ENCODE data around the gene PDYN. TPM values are rescaled to one million over a fixed set of nuclear protein-coding genes. Genes with fewer than 3 reads are reported as not detected.

PDYN gene
- total RNA-seq, 1 donor from 2014 or later, result not detected

GRCh38 chr20:1942486-1943274 is 51.2 kb downstream of the PDYN start:
- H3K36me3 Mint-ChIP-seq (ENCODE audit: insufficient read depth), result peaks cover 2% of the 10 kb centered on the region
- DNase-seq (ENCODE audit: low spot score, unreplicated experiment), result no peak
- peaks cover 65% of the 10 kb centered on the region for H3K27me3 Mint-ChIP-seq
- H3K9me3 Mint-ChIP-seq (ENCODE audit: low read depth), result no peaks in the 10 kb centered on the region
- no peak overlapping the region for H3K4me3 Mint-ChIP-seq (ENCODE audit: low read depth)
- TF ChIP-seq, protein P1, sequence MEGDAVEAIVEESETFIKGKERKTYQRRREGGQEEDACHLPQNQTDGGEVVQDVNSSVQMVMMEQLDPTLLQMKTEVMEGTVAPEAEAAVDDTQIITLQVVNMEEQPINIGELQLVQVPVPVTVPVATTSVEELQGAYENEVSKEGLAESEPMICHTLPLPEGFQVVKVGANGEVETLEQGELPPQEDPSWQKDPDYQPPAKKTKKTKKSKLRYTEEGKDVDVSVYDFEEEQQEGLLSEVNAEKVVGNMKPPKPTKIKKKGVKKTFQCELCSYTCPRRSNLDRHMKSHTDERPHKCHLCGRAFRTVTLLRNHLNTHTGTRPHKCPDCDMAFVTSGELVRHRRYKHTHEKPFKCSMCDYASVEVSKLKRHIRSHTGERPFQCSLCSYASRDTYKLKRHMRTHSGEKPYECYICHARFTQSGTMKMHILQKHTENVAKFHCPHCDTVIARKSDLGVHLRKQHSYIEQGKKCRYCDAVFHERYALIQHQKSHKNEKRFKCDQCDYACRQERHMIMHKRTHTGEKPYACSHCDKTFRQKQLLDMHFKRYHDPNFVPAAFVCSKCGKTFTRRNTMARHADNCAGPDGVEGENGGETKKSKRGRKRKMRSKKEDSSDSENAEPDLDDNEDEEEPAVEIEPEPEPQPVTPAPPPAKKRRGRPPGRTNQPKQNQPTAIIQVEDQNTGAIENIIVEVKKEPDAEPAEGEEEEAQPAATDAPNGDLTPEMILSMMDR (IDR thresholded peaks at IDR 0.05; ENCODE audit: unreplicated experiment), result no peak
- H3K27ac Mint-ChIP-seq, result no peak overlapping the region
- peaks cover 5% of the 10 kb centered on the region for H3K4me1 Mint-ChIP-seq (ENCODE audit: low read depth)

DNA sequence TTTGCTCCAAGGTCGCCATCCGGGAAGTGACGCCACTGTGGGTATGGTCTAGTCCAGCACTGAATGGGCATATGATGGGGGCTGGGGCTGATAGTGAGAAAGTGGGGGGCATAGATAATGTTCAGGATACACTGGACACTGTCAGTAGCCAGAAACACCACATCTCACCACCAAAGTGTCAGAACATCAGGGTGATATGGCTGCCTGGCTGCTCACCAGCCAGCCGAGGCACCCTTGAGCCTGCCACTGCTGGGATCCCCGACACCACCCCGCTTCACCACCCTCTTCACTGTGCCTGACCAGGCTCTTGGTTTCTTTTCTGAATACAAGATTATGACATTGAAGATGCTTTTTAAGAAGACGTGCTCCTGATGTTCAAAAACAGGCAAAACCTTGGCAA is 51.8 kb downstream of the PDYN start:
- H3K27ac Mint-ChIP-seq, result no peak overlapping the region
- peaks cover 59% of the 10 kb centered on the region for H3K27me3 Mint-ChIP-seq
- peaks cover 5% of the 10 kb centered on the region for H3K4me1 Mint-ChIP-seq (ENCODE audit: low read depth)
- no peak overlapping the region for H3K4me3 Mint-ChIP-seq (ENCODE audit: low read depth)
- no peak for DNase-seq (ENCODE audit: low spot score, unreplicated experiment)
- TF ChIP-seq, protein P1 (IDR thresholded peaks at IDR 0.05; ENCODE audit: unreplicated experiment), result no peak
- H3K9me3 Mint-ChIP-seq (ENCODE audit: low read depth), result no peaks in the 10 kb centered on the region
- peaks cover 2% of the 10 kb centered on the region for H3K36me3 Mint-ChIP-seq (ENCODE audit: insufficient read depth)

DNA sequence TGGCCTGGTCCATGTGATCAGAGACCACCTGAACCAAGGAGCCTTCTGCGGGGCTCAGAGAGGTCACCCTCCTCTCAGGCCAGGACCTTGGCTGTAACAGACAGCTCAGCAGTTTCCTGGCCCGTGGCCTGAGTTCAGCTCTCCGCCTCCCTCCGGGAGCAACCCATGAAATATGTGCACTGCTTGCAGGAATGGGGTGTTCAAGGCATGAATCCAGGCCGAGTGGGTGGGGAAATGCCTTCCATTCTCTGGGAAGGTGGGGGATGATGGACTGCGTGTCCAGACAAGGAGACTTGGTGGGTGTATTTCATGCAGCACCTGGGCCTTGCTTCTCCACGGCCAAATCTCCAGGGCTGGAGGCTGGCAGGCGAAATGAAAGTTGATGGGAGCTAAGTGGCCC is 52.6 kb downstream of the PDYN start:
- Mint-ChIP-seq H3K27ac (no peak overlapping the region), H3K4me3 (ENCODE audit: low read depth) (no peak overlapping the region), H3K36me3 (ENCODE audit: insufficient read depth) (peaks cover 2% of the 10 kb centered on the region), H3K4me1 (ENCODE audit: low read depth) (peaks cover 1% of the 10 kb centered on the region), H3K27me3 (peaks cover 52% of the 10 kb centered on the region), H3K9me3 (ENCODE audit: low read depth) (no peaks in the 10 kb centered on the region)
- no peak for DNase-seq (ENCODE audit: low spot score, unreplicated experiment)
- TF ChIP-seq, protein P1 (IDR thresholded peaks at IDR 0.05; ENCODE audit: unreplicated experiment), result no peak

DNA sequence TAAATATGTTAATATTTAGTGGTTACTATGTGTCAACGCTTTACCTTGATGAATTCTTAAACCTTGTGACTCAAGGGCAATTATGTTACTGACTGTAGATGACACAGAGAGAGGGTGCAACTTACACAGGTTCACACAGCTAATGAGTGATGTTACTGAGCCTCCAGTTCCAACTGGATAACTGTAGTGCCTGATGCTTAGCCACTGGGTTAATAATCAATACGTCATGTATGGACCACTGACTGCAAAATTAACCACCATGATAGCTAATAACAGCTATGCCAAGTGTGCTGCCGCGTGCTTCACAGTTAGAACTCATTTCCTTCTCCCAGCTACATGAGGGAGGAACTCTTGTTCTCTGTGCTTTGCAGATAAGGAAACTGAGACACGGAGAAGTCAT is 53.3 kb downstream of the PDYN start:
- peaks cover 45% of the 10 kb centered on the region for H3K27me3 Mint-ChIP-seq
- H3K4me1 Mint-ChIP-seq (ENCODE audit: low read depth), result peaks cover 8% of the 10 kb centered on the region
- no peak overlapping the region for H3K4me3 Mint-ChIP-seq (ENCODE audit: low read depth)
- peaks cover 2% of the 10 kb centered on the region for H3K36me3 Mint-ChIP-seq (ENCODE audit: insufficient read depth)
- H3K27ac Mint-ChIP-seq, result no peak overlapping the region
- DNase-seq (ENCODE audit: low spot score, unreplicated experiment), result no peak
- TF ChIP-seq, protein P1 (IDR thresholded peaks at IDR 0.05; ENCODE audit: unreplicated experiment), result no peak
- H3K9me3 Mint-ChIP-seq (ENCODE audit: low read depth), result no peaks in the 10 kb centered on the region

DNA sequence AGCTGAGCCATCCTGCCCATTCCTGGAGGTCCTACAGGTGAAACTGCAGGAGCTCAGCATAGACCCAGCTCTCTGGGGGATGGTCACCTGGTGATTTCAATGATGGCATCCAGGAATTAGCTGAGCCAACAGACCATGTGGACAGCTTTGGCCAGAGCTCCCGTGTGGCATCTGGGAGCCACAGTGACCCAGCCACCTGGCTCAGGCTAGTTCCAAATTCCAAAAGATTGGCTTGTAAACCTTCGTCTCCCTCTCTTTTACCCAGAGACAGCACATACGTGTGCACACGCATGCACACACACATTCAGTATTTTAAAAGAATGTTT is 54.6 kb downstream of the PDYN start:
- peaks cover 2% of the 10 kb centered on the region for H3K36me3 Mint-ChIP-seq (ENCODE audit: insufficient read depth)
- no peak overlapping the region for H3K4me3 Mint-ChIP-seq (ENCODE audit: low read depth)
- H3K27me3 Mint-ChIP-seq, result peaks cover 34% of the 10 kb centered on the region
- no peaks in the 10 kb centered on the region for H3K9me3 Mint-ChIP-seq (ENCODE audit: low read depth)
- TF ChIP-seq, protein P1 (IDR thresholded peaks at IDR 0.05; ENCODE audit: unreplicated experiment), result no peak
- no peak overlapping the region for H3K27ac Mint-ChIP-seq
- H3K4me1 Mint-ChIP-seq (ENCODE audit: low read depth), result peaks cover 11% of the 10 kb centered on the region
- DNase-seq (ENCODE audit: low spot score, unreplicated experiment), result no peak

Measured in progenitor cell of endocrine pancreas (in vitro differentiated cells).